GM18858 (cell line): ENCODE results near the gene SUN2.

Source experiments
- ATAC-seq: cut with Tn5 transposase; IDR thresholded peaks from one replicate; pipeline ENCODE4 v1.9.1; 2021; ENCODE audit not compliant: unreplicated experiment

The SUN2 gene

GRCh38 chr22:38735465-38736256, 20.1 kb downstream of the SUN2 start:
- no peak for ATAC-seq

- no peak for ATAC-seq
These were observed 20.7 kb downstream of the SUN2 start for GRCh38 chr22:38735126-38735464.

- no peak for ATAC-seq
These were observed 21.2 kb downstream of the SUN2 start for GRCh38 chr22:38734421-38735100.

DNA sequence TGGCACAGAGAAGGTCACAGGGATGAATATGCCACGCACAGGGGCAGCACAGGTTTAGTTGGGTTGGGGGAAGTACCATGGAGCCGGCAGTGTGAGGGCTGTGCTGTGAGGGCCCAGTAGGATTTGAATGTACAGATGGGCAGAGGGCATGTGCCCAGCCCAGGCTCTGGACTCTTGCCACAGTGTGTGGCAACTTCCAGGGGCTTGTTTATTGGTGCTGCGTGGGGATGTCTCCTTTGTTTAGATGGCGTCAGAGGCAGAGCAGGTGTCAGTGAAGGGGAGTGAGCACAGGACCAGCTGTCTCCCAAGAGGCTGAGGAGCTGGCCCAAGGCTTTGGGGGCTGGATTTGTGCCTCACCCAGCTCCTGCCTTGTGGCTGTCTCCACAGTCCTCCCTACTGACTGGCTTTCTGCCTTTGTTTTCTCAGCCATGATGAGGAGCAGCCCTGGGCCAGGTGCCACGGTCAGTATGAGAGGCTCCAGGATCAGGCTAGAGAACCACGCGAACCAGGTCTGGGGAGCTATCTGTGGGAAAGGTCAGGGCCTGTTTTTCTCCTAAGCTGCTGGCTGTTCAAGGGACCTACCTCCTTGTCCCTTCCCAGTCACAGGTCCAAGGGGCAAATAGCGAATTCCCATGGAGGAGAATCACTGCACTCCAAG, 21.9 kb downstream of the SUN2 start:
- ATAC-seq: no peak

DNA sequence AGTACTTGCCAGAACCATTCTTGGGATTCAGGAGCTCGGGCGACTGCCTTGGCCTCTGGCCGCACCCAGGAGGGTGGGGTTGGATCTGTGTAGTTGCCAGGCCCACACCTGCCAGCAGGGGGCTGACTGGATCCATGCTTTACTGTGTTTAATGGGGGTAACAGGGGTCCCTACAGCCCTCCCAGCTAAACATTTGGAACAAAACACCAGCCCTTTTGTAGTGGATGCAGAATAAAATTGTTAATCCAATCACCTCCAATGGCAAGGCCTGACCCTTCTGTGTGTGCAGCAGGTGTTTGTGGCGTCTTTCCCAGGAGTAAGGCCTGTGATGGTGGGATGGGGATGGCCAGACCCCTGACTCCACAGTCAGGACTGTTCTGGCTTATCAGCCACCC, 22.5 kb downstream of the SUN2 start:
- ATAC-seq: no peak

DNA sequence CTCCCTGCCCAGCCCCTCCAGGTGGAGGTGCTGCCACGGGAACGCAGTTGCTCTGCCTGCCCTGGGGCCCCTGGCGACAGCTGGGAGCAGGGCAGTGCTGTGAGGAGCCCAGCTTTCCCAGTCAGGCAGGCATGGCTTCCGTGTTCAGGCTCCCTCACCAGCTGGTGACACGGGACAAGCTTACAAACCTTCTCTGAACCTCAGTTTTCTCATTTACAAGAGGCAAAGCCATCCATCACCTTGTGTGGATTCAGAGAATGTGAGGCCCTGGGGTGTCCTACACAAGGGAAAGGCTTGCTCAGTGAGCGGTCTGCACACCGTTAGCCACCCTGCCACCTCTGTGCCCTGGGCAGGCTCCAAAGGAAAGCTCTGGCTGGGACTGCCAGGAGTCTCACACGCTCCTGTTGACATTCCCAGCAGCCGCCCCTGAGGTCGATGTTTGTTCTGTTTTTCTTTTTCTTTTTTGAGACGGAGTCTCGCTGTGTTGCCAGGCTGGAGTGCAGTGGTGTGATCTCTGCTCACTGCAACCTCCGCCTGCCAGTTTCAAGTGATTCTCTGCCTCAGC, 23.5 kb downstream of the SUN2 start:
- no peak for ATAC-seq

GRCh38 chr22:38731703-38732161, 24.1 kb downstream of the SUN2 start:
- ATAC-seq: no peak

DNA sequence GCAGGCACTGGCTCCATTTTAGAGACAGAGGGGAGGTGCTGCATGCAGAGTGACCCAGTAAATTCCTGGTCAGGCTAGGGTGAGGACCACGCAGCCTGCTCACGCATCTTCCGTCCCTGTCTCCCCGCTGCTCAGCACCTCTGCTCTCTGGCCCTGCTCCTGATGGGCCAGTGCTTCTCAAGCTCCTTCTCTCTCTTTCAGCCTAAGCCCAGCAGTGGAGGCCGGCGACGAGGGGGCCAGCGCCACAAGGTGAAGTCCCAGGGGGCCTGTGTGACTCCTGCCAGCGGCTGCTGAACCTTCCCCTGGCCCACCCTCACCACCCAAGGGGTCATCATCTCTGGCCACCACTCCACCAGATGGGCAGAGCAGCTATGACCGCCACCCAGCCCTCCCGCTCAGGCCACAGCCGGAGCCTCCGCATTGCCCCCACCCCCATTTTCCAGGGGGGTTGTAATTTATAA, 25.4 kb downstream of the SUN2 start:
- no peak for ATAC-seq

DNA sequence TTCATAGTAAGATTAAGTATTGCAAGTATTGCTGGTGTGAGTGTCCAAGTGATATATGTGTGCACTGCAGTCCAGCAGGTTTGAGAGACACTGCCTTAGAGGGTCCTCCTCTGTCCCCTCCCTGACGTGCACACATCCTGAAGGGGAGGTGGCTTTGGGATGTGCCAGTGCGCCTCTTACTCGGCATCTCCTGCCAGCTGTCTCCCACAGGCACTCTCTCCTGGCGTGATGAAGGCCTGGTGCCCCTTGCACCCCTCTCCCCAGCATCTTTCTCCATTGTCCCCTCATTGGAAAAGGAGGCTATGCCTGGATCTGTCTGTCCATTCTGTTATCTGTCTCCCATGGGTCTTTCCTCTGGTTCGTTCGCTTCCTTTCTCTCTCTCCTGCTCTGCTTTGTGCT, 25.9 kb downstream of the SUN2 start:
- ATAC-seq: no peak

- no peak for ATAC-seq
These were observed 26.7 kb downstream of the SUN2 start for GRCh38 chr22:38728871-38729796.

- no peak for ATAC-seq
These were observed 28.0 kb downstream of the SUN2 start for GRCh38 chr22:38727530-38728451.

DNA sequence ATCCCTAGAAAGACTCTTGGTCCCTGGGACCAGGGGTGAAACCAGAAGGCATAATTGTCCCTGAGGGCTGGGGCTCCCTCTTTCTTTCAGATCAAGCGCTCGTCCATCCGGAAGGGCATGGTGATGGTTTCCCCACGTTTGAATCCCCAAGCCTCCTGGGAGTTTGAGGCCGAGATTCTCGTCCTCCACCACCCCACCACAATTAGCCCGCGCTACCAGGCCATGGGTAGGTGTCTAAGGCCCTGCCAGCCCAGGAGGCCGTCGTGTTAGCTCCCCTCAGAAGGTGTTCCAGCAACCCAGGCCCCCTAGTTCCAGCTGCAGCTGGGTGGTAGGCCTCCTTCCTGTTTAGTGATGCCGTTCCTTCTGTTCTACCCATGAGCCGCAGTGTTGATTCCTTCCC, 28.7 kb downstream of the SUN2 start:
- ATAC-seq: no peak

DNA sequence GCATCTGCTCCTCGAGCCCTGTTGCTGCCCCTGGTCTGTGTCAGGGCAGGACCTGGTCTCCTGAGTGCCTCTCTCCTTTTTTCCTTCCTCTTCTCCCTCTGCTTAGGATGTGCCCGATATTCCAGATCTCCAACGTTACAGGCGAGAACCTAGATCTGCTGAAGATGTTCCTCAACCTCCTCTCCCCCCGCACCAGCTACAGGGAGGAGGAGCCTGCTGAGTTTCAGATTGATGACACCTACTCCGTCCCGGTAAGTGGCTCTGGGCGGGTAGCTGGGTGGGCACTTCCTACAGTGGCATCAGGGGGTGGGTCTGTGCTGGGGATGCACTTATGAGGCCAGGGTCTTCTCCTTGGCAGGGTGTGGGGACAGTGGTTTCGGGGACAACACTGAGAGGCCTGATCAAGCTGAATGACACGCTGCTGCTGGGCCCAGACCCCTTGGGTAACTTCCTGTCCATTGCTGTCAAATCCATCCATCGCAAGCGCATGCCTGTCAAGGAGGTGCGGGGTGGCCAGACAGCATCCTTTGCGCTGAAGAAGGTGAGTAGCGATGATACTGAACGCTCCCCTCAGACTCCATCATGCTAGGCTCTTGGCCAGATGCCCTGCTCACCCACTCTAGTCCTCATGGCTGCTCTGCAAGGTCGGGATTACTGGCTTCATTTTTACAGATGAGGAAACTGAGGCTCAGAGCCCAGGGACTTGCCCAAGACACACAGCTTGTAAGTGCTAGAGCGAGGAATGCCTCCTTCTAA, 29.7 kb downstream of the SUN2 start:
- no peak for ATAC-seq

- no peak for ATAC-seq
These were observed 30.7 kb downstream of the SUN2 start for GRCh38 chr22:38724926-38725571.

GRCh38 chr22:38724176-38724575, 31.6 kb downstream of the SUN2 start:
- no peak for ATAC-seq

DNA sequence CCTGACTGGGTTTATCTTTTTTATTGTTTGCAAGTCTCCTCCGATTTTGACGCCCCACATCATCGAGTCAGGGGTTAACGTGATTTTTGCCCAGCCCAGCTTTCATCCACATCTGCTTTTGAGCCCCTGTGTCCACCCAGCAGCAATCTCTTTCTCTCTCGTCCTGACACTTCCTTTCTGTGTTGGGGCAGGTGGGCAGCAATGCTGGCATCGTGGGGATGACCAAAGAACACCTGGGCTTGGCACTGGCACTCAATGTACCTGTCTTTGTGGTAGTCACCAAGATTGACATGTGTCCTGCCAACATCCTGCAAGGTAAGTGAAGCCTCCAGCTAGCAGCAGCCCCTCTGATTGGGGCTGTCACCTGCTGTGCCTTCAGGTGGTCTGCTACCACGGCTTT, 34.2 kb downstream of the SUN2 start:
- no peak for ATAC-seq

DNA sequence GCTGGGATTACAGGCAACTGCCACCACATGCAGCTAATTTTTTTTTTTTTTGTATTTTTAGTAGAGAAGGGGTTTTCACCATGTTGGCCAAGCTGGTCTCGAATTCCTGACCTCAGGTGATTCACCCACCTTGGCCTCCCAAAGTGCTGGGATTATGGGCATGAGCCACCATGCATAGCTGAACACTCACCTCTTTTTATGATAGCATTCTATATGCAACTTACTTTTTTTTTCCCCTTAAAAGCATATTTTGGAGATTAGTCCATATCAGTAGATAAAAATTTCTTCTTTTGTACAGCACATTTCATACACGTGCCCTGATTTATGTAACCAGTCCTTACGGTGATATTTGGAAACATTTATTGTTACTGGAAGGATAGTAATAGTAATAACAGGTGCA, 35.4 kb downstream of the SUN2 start:
- no peak for ATAC-seq

GRCh38 chr22:38719196-38719595, 36.6 kb downstream of the SUN2 start:
- ATAC-seq: no peak
